Epithelial cell of prostate (primary cell): ENCODE measurements around the gene WFS1.

Experiments
- DNase-seq: peaks from one replicate; pipeline ENCODE4 v3.0.0-alpha.2; 2011; ENCODE audit warnings: low read depth, low spot score
- H3K27ac ChIP-seq: fragments of 450-650 bp; 2 replicates; pipeline ENCODE4 v1.5.1; 2017; ENCODE audit warnings: mild to moderate bottlenecking

The WFS1 gene

DNA sequence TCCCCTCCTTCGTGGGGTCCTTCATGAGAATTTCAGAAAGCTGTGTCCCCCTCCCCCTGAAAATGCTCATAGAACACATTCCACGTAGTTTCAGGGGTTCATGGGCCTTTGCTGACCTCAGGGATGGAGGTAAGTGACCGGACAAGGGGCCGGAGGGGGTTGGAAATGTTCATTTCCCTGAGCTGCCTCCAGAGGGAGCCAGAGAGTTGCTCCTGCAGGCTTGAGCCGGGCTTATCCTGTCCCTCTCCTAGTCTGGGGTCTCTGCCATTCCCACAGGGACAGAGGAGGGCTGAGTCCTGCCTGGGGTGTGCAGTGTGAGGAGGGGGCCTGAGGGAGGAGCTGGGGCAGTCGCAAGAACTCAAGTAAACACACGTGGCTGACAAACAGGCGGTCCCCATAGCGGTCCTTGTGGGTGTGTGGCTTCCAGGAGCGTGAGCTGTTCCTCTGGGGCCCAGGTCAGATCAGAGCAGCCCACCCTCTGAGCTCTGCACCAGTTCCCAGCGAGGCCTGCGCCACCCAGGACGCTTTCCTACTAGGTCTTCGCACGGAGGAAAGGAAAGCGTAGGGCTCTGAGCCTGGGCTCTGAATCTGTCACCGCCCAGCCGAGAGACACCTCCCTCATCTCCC, 62.5 kb downstream of the WFS1 start:
- no peak for DNase-seq
- H3K27ac ChIP-seq = no peak overlapping the region

DNA sequence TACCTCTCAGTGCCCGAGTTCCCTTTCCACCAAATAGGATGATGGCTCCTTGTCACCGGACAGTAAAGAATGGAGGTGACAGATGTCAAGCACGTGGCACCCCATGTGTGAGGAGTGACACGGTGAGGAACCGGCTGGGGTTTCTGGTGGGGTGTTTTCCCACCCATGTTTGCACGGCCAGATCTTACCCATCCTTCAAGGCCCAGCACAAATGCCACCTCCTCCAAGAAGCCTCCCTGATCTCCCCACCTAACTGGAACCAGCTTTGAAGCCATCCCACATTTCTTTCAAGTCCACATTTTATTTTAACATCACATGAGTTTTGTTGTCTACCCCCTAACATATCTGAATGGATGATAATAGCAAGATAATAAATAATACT, 63.0 kb downstream of the WFS1 start:
- H3K27ac ChIP-seq = no peak overlapping the region
- DNase-seq = no peak

DNA sequence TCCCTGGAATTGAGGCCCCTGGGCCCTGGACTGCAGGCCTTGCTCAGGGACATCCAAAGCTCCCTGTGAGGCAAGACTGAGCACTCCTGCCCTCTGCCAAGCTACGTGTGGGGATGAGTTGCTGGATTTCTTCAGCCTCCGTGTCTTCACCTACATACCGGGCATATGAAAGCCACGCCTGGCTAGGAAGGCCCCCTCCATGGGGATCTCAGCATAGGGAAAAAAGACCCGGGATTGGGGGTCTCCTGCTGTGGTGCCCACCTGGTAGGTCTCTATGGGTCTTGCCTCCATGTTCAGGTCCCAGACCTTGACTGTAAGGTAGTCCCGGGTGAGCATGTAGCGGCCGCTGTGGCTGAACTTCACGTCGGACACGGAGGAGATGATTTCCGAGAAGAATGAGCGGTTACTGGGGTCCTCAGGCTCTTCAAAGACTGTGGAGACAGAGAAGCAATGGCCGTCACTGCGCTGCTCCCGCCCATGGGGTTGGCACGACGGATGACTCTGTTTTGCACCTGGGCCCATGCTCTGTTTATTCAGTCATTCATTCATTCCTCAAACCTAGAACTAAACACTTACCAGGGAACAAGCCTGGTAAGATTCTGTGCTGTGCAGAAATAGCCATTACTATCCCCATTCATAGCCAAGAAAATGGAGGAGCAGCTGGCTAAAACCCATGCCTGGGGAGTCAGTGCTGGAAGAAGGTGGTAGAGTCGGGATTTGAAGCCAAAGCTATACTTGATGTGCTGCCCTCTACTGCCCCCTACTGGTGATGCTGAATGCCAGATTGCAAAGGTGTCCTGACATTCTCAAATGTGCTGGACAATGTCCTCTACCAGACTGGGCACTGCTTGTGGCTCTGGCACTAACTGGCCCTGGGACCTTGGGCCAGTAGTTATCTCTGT, 63.9 kb downstream of the WFS1 start:
- H3K27ac ChIP-seq = no peak overlapping the region
- DNase-seq = no peak

DNA sequence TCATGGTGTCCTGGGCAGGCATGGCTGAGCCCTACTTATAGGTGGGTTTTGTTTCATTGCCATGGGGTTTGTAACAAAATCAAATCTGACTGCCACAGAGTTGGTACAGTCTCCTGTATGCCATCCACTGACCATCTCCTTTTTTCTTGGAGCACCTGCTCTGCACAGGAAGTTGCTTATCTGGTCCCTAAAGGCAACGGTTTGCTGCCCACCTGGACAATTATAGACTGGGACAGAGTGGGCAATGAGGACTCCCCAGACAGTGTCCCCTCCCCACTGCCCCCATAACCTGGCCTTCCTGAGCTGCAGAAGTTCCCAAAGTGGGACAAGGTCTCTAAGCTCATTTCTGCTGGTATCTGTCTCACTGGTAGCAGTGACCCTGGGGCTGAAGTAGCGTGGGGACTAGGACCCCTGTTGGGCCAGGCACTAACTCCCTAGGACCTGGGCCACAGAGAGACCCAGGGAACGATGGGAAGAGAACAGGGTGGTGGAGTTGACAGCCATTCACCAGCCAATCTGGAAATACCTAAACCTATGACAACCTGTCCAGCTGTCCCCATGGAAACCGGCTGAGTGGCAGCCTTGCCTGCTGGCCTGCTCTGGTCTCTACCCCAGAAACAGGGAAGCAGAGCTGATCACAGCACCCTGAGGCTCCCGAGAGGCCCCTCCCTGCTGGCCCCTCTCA, 64.7 kb downstream of the WFS1 start:
- no peak for DNase-seq

DNA sequence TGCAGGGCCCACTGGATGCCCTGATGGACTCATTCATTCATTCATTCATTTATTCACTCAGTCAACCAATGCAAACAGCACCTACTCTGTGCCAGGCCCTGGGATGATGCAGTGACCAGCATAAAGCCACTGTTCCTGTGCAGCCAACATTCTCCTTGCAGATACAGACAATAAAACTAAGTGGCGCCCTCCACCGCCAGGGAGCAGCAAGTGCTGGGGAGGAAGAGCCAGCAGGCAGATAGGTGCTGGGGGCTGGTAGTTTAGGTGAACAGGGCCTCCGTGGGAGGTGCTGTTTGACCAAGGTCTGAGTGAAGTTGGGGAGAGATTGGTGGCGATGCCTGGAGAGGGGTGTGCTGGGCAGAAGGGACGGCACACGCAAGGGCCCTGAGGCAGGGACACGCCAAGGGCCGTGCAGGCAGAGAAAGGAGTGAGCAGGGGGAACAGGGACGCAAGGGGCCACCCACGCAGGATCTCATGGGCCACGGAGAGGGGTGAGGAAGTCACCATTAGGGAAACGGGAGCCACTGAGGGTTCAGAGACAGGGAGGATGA, 65.5 kb downstream of the WFS1 start:
- H3K27ac ChIP-seq = no peak overlapping the region
- DNase-seq = no peak

More for the DNA sequence above, 64.7 kb downstream of the WFS1 start:
- no peak overlapping the region for H3K27ac ChIP-seq

DNA sequence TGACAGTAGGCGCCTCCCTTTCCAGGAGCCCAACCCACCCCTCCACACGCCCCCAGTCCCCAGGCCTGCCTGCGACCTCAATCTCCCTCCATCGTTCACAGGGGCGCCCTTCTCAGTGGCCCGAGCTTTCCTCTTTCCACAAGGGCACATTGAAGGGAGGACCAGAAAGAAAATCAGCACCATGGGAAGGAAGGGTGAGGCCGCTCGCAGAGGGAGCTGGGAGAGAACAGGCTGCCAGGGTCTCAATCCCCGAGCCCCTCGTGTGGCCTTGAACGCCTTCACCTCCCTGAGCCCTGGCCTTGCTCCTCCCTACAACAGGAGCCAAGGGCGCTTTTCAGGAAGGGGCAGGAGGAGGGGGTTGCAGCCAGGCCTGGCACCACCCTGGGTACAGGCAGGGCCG, 66.5 kb downstream of the WFS1 start:
- no peak for DNase-seq
- H3K27ac ChIP-seq = no peak overlapping the region

DNA sequence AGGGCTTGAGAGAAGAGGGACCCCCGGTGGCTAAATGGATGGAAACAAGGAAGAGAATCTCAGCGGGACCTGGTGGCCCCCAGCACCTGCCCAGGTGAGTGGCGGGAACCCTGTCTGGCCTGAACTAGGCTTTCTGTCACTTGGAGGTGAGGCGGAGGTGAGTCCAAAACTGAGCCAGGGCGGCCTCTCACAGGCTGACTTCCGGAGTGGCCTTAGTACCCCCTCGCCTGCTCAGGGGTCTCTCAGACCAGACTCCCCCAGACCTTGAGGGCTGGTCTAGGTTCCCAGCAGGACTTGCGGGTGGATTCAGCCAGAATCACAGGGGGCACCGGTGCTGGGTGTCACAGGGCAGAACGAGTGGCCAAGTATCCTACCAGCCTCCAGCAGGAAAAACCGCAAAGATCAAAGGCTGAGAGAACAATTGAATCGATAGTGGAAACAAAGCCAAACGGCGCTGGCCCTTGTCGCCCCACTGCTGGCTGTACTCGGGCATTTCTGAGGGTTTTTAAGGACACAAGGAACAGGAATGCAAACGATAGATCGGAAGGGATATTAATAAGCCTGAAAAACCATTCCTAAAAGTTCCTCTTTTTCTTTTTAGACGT, 67.8 kb downstream of the WFS1 start:
- H3K27ac ChIP-seq = no peak overlapping the region
- DNase-seq = no peak

DNA sequence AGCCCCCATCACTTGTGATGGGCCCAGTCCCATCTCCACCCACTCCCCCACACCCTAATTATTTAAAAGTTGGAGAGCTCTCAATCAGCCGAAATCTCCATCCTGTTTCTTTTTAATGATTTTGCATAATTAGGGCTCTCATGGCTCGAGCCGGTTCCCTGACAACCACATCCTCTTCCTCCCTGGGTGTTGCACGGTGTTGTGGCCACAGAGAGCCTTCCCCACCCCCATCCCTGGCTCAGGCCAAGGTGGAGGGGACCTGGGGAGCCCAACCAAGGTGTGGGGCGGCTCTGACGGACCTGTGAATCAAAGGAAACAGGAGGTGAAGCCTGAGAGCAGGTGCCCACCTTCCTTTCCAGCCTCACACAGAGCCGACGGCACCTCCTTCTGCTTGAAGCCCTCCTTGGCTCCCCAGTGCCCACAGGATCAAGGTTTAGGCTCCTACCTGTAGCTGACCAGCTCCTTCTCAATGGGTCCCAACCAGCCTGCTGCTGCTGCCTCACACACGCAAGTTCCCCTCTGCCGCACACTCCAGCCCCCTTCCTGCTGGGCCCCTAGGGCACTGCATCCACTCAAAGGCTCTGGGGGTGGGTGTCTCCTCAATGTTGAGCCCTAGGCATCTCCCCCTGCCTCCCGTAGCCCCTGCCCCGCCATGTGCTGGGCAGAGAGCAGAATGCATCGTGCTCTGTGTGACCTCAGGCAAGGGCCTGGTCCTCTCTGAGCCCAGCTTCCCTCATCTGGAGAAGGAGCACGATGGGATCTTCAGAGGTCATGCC, 68.7 kb downstream of the WFS1 start:
- no peak for DNase-seq
- H3K27ac ChIP-seq = no peak overlapping the region

DNA sequence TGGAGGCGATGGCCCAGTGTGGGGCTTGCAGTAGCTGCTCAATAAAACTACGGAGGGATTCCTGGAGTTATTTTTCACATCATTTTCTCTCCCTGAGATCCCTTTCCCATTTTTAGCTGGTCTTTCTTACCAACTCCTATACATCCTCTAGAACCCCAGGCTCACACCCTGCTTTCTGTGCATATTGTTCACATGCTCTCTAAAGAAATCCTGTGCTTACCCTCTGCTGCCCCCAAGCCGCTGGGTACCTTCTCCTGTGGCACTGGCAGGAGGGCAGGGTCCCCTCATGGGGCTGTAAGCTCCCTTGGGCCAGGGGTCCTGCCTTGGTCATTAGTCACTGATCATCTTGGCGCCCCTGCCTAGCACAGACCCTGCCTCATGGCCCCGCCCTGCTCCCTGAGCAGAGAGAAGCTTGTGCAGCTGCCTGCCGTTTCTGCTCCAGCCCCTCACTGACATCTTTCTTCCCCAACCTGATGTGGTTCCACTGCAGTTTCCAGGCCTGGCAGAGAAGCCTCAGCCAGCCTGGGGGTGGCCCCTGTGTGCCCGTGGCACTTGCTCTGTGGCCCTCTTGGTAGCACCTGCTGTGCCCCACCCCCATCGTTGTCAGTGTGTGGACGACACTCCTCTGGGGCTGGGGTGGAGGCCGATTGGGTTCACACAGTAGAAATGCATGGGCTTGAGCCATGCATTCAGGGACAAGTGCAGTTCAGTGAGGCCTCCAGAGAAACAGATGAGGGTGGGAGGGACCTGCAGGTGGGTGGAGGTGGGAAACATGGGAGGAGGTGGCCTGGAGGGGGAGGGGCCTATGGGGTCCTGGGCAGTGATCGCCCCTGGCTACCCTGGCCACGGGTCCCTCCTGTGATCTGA, 69.5 kb downstream of the WFS1 start:
- no peak for DNase-seq
- no peak overlapping the region for H3K27ac ChIP-seq

DNA sequence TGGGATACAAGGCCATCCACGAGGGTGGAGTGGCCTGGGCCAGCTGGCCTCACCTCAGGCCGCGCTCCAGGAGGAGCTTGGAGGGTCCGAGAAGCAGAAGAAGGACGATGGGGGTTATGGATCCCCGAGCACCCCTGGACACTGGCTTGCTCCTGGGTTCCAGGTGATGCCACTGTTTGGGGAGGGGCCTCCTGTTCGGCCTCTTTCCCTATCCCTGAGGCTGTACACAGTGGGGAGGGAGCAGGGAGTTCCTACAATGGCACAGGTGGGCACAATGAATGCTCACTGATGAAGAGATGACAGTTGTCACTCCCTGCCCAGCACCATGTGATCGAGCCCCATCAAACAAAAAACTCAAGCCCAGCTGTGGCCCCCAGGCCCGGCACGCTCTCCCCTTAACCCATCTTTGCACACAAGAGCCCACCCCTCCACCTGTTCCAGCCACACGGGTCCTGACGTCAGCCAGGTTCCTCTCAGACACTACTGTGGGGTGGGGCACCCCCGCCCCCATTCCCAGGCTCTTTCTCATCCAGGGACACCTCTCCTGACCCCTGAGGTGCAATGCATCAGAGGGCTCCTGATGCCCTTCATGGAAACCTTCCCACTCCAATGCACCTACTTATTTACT, 70.3 kb downstream of the WFS1 start:
- H3K27ac ChIP-seq = no peak overlapping the region
- DNase-seq = no peak

DNA sequence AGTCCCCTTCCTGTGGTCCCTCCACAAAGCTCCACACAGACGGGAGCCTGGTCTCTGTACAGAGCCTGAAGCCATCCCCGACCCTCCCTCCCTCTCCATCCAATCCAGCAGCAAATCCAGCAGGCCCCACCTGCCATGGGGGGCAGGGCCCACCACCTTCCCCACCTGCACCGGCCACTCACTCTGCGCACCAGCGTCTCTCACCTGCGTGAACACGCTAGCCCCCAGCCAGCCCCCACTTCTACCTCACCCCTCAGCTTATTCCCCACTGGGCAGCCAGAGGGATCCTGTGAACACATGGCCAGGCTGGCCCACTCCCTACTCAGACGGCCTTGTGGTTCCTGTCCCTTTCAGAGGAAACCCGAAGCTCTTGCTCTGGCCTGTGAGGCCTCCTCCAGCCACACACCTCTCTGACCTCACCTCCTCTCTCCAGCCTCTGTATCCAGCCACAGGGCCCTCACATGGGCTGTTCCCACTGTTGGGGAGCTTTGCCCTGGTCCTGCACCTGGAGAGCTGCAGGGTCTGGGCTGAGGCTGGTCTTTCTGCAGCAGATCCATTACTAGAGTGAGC, 70.9 kb downstream of the WFS1 start:
- no peak overlapping the region for H3K27ac ChIP-seq
- no peak for DNase-seq

DNA sequence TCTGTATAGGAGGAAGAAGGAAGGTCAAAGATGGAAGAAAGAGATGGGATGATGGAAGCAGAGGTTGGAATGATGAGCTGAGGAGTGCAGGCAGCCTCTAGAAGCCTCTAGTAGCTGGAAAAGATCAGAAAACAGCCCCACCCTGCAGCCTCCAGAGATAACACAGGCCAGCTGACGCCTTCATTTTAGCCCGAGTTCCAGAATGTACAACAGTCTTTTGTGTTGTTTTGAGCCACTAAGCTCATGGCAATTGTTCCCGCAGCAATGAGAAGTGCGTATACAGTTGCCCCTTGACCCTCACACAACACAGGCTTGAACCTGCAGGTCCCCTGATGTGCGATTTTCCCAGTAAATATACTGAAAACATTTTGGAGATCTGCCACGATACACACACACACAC, 72.0 kb downstream of the WFS1 start:
- no peak for DNase-seq
- H3K27ac ChIP-seq = no peak overlapping the region

DNA sequence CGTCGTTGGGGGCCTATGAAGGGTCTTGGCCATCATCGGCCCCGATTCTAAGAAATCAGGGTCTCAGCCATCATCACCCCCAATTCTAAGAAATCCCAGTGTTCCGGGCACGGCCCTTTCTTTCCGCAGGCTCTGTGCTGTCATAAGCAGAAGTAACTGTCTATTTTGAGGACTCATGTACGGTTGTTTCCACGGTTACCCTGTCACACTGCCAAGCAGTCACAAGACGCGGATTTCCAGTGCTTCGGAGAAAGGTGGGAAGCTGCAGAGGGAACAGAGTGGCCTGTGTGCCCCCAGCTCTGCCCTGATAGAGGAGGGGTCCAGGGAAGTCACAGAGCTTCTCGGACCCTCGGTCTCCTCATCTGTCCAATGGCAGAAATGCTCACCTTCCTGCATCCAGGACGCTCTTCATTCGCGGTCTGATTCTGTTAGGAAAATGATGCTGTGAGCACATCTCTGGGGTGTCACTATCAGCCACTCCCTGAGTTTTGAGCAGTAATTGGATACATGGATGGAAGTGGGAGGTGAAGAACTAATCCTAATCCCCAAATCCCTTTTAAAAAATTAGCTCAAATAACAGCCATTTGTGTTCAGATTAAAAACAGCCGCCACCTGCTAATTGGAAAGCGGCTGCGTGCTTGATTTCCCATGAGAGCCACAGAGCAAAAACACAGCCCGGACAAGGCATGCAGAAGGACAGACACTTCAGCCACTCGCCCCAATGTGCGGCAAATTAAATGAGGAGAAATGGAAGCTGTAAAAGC, 73.1 kb downstream of the WFS1 start:
- DNase-seq = no peak
- H3K27ac ChIP-seq = no peak overlapping the region

DNA sequence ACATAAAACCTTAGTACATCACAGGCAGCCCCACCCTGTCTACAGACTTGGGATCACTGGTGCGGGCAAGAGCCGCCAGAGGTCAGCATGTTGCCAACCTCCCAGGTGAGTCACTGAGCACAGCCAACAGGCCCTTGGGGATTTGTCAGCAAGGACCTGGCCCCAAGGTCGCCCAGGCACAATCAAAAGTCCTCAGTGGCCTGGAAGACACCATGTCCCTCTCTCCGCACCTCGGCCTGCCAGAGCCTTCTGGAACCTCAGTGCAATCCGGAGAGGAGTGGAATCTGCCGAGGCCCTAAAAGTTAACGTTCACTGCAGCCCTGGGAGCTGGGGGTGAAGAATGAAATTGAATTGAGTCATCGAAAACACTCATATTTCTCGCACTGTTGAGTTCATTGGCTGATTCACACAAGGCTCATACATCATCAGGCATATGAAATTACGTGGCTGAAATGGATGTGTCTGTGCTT, 74.3 kb downstream of the WFS1 start:
- DNase-seq = peak; percentile 78
- H3K27ac ChIP-seq = peak overlapping the region; percentile 59

DNA sequence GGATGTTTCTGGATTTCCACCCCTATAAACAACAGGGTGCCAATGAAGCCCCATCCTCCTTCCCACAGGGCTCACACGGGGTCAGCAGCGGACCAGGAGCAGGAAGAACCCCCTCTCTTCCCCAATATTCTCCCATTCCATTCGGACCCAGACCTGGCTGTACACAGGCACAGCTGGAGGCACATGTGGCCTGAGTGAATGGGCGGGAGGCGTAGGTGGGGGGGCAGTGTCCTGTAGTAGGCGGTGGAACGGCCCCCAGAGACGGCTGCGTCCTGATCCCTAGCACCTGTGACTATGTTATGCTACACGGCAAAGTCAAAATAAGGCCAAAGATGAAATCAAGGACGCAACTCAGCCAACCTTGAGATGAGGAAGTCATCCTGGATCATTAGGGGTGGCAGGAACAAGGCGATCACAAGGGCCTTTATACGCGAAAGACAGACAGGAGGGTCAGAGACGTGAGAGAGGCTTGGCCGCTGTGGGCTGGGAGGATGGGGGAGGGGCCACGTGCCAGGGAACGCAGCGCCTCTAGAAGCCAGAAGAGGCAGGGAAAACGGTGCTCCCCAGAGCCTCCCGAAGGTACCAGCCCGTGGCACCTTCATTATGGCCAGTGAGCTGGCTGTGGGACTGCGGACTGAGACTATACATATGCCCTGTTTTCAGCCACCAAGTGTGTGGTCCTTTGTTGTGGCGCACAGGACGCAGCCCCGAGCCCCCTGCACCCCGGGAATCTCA, 75.6 kb downstream of the WFS1 start:
- no peak for DNase-seq
- no peak overlapping the region for H3K27ac ChIP-seq

DNA sequence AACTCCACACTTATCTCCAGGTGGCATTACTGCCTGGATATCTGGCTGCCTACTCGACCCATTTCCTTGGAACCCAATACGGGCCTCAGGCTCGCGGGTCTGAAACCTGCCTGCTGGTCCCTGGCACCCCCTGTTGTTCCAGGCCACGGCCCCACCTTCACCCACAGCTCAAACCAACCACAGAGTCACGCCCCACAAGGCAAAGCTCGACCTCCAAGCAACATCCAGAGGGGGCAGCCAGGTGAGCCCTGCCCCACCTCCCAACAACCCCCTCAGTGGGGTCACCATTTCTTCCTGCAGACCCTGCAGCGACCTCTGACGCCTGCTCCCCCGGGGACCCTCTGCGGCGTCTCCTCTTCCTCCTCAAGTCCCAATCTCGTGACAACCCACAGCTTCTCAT, 76.2 kb downstream of the WFS1 start:
- H3K27ac ChIP-seq = no peak overlapping the region
- no peak for DNase-seq
